NCI-H2227 (cell line): ENCODE data around the gene CD19.
"Not testable (repeated sequence)": the region's sequence is repeated elsewhere in the genome, so short reads cannot be mapped to it uniquely, and the experiment has no call there.

ENCODE experiments used
- DNase-seq: peaks from one replicate; lab custom pipeline; 2025; ENCODE audit not compliant: unreplicated experiment; lab: John Stamatoyannopoulos, UW

CD19 gene

DNA sequence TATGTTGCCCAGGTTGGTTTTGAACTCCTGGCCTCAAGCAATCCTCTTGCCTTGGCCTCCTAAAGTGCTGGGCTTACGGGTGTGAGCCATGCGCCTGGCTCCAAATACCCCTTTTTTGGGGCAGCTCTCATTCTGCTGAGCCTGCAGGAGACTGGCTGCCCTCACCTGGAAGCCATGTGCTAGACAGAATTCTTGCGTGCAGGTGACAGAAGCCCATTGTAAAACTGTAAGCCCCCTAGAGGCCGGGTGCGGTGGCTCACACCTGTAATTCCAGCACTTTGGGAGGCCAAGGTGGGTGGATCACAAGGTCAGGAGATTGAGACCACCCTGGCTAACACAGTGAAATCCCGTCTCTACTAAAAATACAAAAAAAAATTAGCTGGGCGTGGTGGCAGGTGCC, 48.6 kb downstream of the CD19 start:
- not testable (repeated sequence) for DNase-seq

DNA sequence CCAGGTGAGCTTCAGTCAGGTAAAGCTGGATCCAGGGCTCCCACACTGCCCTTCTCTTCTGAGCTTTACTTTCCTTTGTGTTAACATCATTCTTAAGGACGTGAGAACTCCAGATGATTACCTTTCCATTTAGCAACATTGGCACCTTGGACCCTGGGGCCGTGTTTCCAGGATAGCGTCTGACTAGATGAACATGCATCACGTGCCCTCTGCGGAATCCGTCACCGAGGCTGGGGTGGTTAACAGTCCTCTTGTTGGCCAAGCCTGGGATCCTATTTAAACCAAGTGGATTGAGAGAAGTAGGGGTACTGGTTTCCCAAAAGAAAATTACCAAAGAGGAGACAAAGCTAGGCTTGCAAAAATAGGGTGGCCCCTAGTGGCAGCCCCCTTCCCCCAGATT, 49.2 kb downstream of the CD19 start:
- no peak for DNase-seq

DNA sequence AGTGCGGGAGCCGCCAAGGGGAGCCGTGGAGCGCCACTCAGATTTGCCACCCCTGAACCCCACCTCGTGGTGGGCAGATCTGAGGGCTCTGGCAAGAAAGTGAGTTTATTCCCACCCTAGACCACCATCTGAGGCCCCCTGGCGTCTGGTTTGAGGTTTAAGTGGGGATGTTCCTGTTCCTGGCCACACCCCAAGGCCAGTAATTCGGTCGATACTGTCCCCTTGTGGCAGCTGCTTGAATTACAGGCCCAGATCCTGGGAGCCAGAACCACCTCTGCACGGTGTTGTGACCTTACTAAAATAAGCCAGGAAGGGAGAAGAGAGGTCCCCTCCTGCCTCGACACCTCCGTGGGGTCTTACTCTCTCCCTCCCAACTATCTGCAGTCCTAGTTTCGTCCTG, 49.7 kb downstream of the CD19 start:
- DNase-seq: no peak

DNA sequence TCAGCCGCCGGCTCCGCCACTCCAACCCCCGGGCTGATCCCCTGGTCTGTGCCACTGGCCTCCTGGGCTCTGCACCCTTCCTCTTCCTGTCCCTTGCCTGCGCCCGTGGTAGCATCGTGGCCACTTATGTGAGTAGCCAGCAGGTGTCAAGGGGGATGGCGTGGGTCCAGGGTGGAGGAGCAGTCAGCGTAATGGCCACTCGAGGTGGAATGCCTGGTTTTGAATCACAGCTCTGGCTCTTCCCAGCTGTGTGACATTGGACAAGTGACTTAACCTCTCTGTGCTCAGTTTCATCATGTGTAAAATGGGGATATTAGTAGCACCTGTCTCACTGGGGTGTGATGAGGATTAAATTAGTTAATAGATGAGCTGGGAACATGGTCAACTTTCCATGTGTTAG, 50.6 kb downstream of the CD19 start:
- DNase-seq: no peak

DNA sequence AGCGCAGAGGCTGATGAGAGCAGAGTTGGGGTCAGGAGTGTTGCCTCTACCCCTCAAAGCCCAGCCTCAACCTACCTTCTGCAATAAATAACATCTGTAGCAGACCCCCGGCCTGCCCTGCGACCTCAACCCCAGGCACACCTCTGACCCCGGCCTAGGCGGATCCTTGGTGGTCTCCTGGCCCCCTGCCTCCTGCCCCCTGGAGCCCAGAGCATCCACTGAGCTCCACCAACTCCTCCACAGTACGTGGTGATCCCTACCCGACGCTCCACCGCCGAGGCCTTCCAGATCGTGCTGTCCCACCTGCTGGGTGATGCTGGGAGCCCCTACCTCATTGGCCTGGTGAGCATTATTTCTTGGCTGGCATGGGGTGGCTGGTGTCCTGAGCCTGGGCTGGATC, 51.2 kb downstream of the CD19 start:
- DNase-seq: no peak

DNA sequence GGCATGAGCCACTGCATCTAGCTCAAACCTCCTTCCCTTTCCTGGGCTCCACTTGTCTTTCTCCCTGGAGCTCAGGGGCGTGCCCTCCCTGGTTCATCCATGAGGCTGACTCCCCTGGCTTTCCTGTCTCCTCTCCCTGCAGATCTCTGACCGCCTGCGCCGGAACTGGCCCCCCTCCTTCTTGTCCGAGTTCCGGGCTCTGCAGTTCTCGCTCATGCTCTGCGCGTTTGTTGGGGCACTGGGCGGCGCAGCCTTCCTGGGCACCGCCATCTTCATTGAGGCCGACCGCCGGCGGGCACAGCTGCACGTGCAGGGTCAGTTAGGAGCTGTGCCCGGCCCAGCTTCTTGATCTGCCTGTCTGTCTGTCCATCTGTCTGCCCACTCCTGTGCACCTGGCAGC, 51.9 kb downstream of the CD19 start:
- DNase-seq: no peak

DNA sequence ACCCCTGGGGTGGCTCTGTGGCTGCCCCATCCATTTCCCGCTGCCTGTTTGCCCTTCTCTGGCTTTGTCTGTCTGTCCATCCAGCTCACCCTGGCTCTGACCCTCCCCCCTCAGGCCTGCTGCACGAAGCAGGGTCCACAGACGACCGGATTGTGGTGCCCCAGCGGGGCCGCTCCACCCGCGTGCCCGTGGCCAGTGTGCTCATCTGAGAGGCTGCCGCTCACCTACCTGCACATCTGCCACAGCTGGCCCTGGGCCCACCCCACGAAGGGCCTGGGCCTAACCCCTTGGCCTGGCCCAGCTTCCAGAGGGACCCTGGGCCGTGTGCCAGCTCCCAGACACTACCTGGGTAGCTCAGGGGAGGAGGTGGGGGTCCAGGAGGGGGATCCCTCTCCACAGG, 52.3 kb downstream of the CD19 start:
- DNase-seq: no peak

DNA sequence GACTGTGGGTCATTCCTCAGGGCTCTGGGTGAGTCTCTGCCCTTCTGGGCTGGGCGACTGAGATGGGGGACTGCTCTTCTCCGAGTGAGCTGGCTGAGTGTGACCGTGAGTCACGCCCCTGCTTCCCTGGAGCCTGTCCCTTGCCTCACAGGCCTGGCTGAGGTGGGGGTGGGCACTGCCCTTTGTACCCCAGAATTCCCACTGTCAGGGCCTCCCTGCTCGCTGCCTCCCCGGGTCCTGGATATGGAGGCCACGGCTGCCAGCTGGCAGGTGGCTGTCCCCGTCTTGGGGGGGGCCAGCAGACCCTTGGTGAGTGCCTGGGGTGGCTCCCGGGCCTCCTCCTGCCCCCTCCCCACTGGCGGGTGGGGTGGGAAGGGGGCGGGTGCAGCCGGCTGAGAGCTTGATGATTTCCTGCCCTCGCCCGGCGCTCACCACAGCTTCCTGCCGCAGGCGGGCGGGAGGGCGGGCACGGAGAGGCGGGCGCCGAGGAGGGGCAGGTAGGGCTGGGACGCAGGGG, 52.9 kb downstream of the CD19 start, which contains the start of gene LAT:
LAT (plus strand) TSS at position 434 of the 517 bp plus-strand sequence. CDS start 366 bp downstream, outside the sequence.
- DNase-seq: peak; percentile 48

DNA sequence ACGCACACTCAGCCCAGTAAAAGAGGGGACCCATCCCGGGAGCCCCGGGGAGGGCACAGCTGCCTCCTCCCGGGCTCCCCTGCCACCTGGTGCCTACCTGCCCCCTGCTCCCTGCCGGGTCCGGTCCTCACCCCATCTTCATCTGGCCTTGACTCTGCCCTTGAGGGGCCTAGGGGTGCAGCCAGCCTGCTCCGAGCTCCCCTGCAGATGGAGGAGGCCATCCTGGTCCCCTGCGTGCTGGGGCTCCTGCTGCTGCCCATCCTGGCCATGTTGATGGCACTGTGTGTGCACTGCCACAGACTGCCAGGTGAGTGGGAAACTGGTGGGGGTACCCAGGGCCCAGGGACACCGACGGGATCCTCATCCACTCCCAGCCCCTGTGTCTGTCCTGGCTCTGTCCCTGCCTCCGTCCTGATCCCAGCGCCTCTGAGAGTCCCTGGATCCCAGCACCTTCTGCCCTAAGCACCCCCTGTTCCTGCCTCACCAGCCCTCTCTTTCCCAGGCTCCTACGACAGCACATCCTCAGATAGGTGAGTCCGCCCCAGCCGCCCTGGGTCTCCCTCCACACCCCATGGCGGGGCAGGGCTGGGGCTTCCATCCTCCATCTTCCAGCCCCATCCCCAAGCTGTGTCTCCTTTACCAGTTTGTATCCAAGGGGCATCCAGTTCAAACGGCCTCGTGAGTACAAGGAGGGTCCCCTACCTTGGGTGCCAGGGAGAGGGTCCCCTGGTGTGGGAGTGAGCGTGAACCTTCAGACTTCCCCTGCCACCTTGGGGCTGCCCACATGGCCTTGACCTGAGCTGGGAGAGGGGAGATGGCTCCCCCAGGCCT, 53.7 kb downstream of the CD19 start:
- DNase-seq: no peak

DNA sequence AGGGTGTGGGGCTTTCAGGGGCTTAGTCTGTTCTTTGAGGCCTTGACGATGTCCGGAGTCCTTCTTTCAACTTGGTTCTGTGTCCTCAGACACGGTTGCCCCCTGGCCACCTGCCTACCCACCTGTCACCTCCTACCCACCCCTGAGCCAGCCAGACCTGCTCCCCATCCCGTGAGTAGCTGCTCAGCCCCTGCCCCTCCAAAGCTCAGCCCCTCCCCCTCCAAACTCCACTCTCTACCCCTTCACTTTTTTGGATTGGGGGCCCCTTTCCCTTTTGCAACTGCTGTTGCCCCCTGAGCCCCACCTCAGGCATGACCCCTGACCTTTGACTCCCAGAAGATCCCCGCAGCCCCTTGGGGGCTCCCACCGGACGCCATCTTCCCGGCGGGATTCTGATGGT, 54.3 kb downstream of the CD19 start:
- no peak for DNase-seq

DNA sequence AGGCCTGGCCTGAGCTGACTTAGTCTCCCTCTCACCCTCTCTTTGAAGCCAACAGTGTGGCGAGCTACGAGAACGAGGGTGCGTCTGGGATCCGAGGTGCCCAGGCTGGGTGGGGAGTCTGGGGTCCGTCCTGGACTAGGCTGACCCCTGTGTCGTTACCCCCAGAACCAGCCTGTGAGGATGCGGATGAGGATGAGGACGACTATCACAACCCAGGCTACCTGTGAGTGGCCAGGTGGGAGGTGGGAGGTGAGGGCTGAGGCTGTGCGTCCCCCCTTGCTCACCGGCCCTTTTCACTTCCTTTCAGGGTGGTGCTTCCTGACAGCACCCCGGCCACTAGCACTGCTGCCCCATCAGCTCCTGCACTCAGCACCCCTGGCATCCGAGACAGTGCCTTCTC, 54.7 kb downstream of the CD19 start:
- no peak for DNase-seq

DNA sequence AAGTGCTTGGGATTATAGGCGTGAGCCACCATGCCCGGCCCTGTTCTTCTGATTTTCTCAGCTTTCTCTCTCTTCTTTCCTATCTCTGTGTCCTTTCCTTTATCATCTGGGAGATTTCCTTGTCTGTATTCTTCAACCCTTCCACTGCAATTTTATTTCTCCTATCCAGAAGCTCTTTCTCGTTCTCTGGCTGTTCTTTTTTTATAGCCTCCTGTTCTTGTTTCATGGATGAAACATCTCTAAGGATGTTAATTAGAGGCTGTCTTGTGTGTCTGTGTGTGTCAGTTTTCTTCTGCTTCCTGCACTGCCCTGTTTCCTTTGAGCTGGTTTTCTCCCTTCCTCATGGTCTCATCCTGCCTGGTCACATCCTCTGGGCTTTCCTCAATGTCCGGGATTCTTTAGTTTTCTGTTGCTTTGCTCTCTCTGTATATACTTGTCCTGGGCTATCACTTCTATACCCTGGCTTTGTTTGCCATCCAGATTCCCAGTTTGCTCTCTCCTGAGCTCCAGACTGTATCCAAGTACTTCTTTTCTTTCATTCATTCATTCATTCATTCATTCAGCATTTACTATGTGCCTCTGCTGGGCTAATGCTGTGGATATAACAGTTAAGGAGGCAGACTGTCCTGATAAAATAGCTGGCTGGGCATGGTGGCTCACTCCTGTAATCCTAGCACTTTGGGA, 55.5 kb downstream of the CD19 start:
- DNase-seq: no peak
